Measurements from ENCODE around the gene COL1A1. TPM values are rescaled to one million over a fixed set of nuclear protein-coding genes. Genes with fewer than 3 reads are reported as not detected.

The COL1A1 gene
- total RNA-seq, 3 donors from 2014 or later: 23.4 to 67.2 (median 44.5) TPM

GRCh38 chr17:50155115-50155819 lies 46.2 kb downstream of the COL1A1 start:
- H3K9me3 ChIP-seq: no peaks in the 10 kb centered on the region
- H3K4me3 ChIP-seq: no peak overlapping the region
- no peaks in the 10 kb centered on the region for H3K36me3 ChIP-seq
- no peaks in the 10 kb centered on the region for H3K27me3 ChIP-seq
- H3K4me1 ChIP-seq: peaks cover 7 to 28% of the 10 kb centered on the region in 2 donors
- peak overlapping the region; percentile 88 to 94 for H3K27ac ChIP-seq
- no peak for TF ChIP-seq POLR2AphosphoS5 (IDR thresholded peaks at IDR 0.05)
- TF ChIP-seq POLR2A (IDR thresholded peaks at IDR 0.05): no peak
- TF ChIP-seq, protein P1, sequence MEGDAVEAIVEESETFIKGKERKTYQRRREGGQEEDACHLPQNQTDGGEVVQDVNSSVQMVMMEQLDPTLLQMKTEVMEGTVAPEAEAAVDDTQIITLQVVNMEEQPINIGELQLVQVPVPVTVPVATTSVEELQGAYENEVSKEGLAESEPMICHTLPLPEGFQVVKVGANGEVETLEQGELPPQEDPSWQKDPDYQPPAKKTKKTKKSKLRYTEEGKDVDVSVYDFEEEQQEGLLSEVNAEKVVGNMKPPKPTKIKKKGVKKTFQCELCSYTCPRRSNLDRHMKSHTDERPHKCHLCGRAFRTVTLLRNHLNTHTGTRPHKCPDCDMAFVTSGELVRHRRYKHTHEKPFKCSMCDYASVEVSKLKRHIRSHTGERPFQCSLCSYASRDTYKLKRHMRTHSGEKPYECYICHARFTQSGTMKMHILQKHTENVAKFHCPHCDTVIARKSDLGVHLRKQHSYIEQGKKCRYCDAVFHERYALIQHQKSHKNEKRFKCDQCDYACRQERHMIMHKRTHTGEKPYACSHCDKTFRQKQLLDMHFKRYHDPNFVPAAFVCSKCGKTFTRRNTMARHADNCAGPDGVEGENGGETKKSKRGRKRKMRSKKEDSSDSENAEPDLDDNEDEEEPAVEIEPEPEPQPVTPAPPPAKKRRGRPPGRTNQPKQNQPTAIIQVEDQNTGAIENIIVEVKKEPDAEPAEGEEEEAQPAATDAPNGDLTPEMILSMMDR (IDR thresholded peaks at IDR 0.05): no peak
- no peak for DNase-seq (ENCODE audit: low spot score in 2 of 2)
- intact Hi-C loops (cut with DNase I; ENCODE audit: low total_unique reads): no loop called here

DNA sequence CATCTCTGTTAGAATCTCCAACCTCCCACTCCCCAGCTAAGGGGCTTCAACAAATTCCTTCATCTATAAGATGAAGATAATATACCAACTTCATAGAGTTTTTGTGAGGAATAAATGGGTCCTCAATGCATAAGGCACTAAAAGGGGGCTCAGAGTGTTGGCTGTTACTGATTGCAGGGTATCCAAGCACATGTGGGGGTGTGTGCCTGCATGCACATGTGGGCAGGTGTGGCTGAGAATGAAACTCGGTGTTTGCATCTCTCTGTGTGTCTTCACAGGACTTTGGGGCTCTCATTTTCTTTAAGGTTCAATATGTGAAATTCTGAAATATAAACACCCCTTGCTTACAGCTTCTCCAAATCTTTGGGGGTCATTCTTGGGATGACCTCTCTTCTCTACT lies 46.8 kb downstream of the COL1A1 start:
- Histone ChIP-seq H3K9me3 (no peaks in the 10 kb centered on the region), H3K36me3 (no peaks in the 10 kb centered on the region), H3K27ac (peak overlapping the region; percentile 88 to 94), H3K27me3 (no peaks in the 10 kb centered on the region), H3K4me3 (no peak overlapping the region), H3K4me1 (peaks cover 7 to 28% of the 10 kb centered on the region in 2 donors)
- no peak for DNase-seq (ENCODE audit: low spot score in 2 of 2)
- intact Hi-C loops (cut with DNase I; ENCODE audit: low total_unique reads): no loop called here
- no peak for TF ChIP-seq POLR2A (IDR thresholded peaks at IDR 0.05)
- no peak for TF ChIP-seq POLR2AphosphoS5 (IDR thresholded peaks at IDR 0.05)
- TF ChIP-seq, protein P1 (IDR thresholded peaks at IDR 0.05): no peak

- peak in 1 of 2 donors; percentile 60 for DNase-seq (ENCODE audit: low spot score in 2 of 2)
- H3K36me3 ChIP-seq: no peaks in the 10 kb centered on the region
- peaks cover 7 to 28% of the 10 kb centered on the region in 2 donors for H3K4me1 ChIP-seq
- no peak overlapping the region for H3K4me3 ChIP-seq
- H3K27me3 ChIP-seq: no peaks in the 10 kb centered on the region
- TF ChIP-seq POLR2A (IDR thresholded peaks at IDR 0.05) (no peak), POLR2AphosphoS5 (IDR thresholded peaks at IDR 0.05) (no peak)
- TF ChIP-seq, protein P1 (IDR thresholded peaks at IDR 0.05): no peak
- intact Hi-C loops (cut with DNase I; ENCODE audit: low total_unique reads): loop anchor here (2.0 kb wide), 1 partner anchor 67 kb away; no protein-coding TSS in a partner anchor
- H3K27ac ChIP-seq: peak overlapping the region; percentile 88 to 94
- no peaks in the 10 kb centered on the region for H3K9me3 ChIP-seq
These were observed 47.5 kb downstream of the COL1A1 start for GRCh38 chr17:50153650-50154575.

GRCh38 chr17:50152736-50153135 lies 48.7 kb downstream of the COL1A1 start:
- intact Hi-C loops (cut with DNase I; ENCODE audit: low total_unique reads): loop anchor here (2.0 kb wide), 1 partner anchor 66 kb away; no protein-coding TSS in a partner anchor
- H3K4me1 ChIP-seq: peaks cover 7 to 33% of the 10 kb centered on the region in 2 donors
- H3K36me3 ChIP-seq: no peaks in the 10 kb centered on the region
- no peaks in the 10 kb centered on the region for H3K27me3 ChIP-seq
- H3K27ac ChIP-seq: peak overlapping the region; percentile 88 to 94
- no peaks in the 10 kb centered on the region for H3K9me3 ChIP-seq
- H3K4me3 ChIP-seq: peak overlapping the region in 1 of 3 donors; percentile 90
- no peak for DNase-seq (ENCODE audit: low spot score in 2 of 2)
- TF ChIP-seq POLR2A (IDR thresholded peaks at IDR 0.05) (no peak), POLR2AphosphoS5 (IDR thresholded peaks at IDR 0.05) (no peak)
- TF ChIP-seq, protein P1 (IDR thresholded peaks at IDR 0.05): no peak
